GM12801 (cell line): ENCODE measurements around the gene HDAC9.

Experiments
- CTCF ChIP-seq: IDR thresholded peaks from one replicate; pipeline ENCODE4 v1.5.1; 2011; ENCODE audit warnings: control low read depth; ENCODE audit not compliant: insufficient read length; ENCODE audit errors: extremely low read depth

Gene HDAC9

GRCh38 chr7:18975689-18976280 is 480.2 kb downstream of the HDAC9 start:
- no peak for TF ChIP-seq CTCF

GRCh38 chr7:18976715-18977471 is 481.3 kb downstream of the HDAC9 start:
- TF ChIP-seq CTCF: no peak

- TF ChIP-seq CTCF: no peak
Observed at GRCh38 chr7:18978108-18978495, 482.6 kb downstream of the HDAC9 start.

- no peak for TF ChIP-seq CTCF
Observed at GRCh38 chr7:18993933-18994668, 498.6 kb downstream of the HDAC9 start.

- no peak for TF ChIP-seq CTCF
Observed at GRCh38 chr7:18995270-18995671, 499.7 kb downstream of the HDAC9 start.

DNA sequence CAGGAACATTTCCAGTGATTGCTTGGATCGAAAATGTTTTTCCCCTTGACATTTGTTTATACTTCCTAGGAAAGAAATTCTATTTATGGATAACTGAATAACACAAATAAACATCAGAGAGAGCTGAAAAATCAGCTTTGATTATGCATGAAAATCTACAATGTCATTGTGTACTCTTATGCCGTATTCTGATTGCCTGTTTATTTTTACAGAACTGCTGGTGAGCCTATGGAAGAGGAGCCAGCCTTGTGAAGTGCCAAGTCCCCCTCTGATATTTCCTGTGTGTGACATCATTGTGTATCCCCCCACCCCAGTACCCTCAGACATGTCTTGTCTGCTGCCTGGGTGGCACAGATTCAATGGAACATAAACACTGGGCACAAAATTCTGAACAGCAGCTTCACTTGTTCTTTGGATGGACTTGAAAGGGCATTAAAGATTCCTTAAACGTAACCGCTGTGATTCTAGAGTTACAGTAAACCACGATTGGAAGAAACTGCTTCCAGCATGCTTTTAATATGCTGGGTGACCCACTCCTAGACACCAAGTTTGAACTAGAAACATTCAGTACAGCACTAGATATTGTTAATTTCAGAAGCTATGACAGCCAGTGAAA is 500.4 kb downstream of the HDAC9 start:
- no peak for TF ChIP-seq CTCF

DNA sequence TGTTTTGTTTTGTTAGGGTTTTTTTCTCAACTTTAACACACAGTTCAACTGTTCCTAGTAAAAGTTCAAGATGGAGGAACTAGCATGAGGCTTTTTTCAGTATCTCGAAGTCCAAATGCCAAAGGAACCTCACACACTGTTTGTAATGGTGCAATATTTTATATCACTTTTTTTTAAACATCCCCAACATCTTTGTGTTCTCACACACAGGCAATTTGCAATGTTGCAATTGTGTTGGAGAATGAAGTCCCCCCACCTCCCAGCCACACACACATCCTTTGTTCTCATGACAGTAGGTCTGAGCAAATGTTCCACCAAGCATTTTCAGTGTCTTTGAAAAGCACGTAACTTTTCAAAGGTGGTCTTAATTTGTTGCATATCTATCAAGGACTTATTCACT is 501.0 kb downstream of the HDAC9 start:
- TF ChIP-seq CTCF: no peak
